ELR (cell line): ENCODE data around the gene IKZF4.
A peak's percentile ranks its signal among the peaks of the same experiment; 100 is the strongest.
"Not testable (repeated sequence)": the region's sequence is repeated elsewhere in the genome, so short reads cannot be mapped to it uniquely, and the experiment has no call there.

Source experiments
- DNase-seq: peaks from one replicate; pipeline ENCODE4 v3.0.0-alpha.2; 2015; ENCODE audit warnings: low read depth

Gene IKZF4

GRCh38 chr12:56040151-56040550 is 19.3 kb downstream of the IKZF4 start:
- DNase-seq: peak; percentile 11

DNA sequence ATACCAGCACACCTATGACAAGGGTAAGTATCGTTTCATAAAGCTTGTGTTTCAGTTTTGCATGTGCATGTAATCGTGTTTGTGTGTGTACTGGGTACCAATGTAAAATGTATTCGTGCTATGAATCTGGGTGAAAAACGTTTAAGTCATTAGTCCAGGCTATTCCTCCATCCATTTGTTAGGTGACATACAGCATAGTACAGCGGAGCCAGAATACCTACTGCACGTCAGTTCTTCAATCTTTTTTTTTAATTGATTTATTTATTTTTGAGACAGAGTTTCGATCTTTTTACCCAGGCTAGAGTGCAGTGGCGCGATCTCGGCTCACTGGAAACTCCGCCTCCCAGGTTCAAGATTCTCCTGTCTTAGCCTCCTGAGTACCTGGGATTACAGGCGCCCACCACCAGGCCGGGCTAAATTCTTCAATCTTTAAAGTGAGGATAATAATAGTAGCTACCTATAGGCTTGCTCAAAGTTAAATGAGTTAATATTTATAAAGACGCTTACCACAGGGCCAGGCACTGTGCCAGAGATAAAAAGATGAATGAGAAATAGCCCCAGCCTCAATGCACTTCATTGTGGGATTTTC is 20.2 kb downstream of the IKZF4 start:
- DNase-seq: no peak

- DNase-seq: peak; percentile 100
Observed at GRCh38 chr12:56041552-56042429, 20.9 kb downstream of the IKZF4 start, which contains the start of gene RPS26. RPS26 (plus strand) TSS chr12:56041918; CDS start chr12:56042167, 249 bp downstream.

DNA sequence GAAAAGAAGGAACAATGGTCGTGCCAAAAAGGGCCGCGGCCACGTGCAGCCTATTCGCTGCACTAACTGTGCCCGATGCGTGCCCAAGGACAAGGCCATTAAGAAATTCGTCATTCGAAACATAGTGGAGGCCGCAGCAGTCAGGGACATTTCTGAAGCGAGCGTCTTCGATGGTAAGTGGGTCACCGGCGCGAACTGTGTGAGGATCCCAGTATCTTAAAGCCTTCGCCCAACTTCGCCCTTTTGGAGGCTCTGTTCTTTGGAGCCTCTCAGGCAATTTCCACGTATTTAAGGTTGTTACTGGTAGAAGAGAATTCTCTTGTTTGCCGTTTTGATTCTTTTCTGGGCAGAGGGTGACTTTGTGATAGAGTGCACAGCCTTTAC is 21.6 kb downstream of the IKZF4 start:
- DNase-seq: peak; percentile 14

DNA sequence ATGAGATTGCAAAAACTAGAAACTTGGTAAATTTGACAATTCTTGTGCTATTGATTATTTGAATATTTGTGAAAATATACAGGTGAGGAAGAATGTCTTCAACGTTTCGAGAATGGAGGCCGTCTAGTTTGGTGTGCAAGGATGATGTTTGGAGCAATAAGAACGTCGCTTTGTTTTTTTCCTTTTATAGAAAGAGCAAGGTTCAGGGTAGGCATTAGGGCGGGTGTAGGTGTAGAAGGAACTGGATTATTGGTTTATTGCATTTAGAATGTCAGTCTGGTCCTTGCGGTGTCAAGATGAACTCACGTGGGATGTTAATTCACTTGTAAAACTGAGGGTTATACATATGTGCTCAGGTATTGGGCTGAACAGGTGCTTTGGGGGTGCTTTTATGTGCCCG is 22.0 kb downstream of the IKZF4 start:
- DNase-seq: no peak

- DNase-seq: peak; percentile 33
Observed at GRCh38 chr12:56046027-56046780, 25.4 kb downstream of the IKZF4 start.

DNA sequence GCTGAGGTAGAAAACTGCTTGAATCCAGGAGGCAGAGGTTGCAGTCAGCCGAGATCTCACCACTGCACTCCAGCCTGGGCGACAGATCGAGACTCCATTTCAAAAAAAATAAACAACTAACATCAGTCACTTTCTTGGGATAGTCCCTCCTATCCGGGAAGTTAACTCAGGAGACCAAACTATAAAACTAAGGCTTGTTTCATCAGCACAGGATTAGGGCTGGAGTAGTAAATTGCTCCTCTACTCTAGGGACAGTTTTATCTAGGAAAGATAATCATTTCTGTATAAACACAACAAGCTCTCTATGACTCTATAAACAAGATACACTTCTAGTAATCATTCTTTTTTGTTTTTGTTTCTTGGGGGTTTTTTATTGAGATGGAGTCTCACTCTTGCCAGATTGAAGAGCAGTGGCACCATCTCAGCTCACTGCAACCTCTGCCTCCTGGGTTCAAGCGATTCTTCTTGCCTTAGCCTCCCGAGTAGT is 32.6 kb downstream of the IKZF4 start:
- DNase-seq: no peak

GRCh38 chr12:56059964-56060363 is 39.1 kb downstream of the IKZF4 start:
- peak; percentile 89 for DNase-seq

DNA sequence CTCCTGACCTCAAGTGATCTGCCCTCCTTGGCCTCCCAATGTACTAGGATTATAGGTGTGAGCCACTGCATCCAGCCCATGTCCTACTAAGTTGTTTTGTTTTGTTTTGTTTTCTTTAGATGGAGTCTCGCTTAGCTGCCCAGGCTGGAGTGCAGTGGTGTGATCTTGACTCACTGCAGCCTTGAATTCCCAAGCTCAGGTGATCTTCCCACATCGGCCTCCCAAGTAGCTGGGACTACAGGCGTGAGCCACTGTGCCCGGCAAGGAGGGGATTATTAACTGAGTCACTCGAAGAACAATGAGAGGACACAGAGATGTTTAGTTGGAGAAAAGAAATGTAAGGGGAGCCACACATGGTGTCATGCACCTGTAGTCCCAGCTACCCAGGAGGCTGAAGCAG is 41.1 kb downstream of the IKZF4 start:
- DNase-seq: no peak

DNA sequence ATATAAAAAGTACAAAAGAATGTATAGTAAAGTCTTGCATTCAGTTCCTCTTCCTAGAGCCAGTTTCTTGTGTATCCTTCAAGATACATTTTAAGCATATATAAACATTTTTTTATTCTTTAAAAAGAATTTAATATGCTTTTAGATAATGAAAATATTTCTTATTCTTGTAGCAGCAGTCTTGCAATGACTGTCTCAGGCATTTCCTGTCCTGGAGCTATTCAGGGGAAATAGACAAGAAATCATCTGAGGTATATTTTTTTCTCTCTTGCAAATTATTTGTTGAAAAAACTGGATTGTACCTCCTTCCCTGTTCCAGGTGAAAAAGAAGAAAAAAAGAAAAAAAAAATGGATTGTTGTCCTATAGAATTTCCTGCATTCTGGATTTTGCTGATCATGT is 42.2 kb downstream of the IKZF4 start:
- DNase-seq: peak; percentile 40

DNA sequence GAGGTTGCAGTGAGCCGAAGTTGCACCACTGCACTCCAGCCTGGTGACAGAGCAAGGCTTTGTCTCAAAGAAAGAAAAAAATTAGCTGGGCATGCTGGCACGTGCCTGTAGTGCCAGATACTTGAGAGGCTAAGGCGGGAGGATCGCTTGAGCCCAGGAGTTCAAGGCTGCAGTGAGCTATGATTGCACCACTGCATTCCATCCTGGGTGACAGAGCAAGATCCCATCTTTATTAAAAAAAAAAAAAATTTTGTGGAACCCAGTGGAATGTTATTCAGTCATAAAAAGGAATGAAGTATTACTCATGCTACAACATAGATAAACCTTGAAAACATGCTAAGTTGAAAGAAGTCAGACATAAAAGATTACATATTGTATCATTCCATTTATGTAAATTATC is 50.8 kb downstream of the IKZF4 start:
- DNase-seq: peak; percentile 75

DNA sequence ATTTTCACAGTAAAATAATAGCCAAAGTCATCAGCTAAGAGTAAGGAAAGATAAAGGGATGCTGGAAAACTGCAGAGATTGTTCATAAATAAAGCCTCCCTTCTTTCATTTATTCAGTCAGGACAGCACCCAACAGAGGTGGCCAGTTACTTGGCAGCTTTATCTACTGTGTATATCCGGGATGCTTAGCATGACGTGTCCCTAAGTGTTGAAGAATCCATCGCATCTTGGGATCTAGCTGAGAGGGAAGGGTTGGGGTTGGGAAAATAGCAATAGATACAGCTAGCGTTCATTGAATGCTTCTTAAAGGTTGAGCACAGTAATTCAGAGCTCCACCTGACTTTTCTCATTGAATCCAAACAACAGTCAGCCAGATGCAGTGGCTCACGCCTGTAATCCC is 53.6 kb downstream of the IKZF4 start:
- DNase-seq: no peak

GRCh38 chr12:56077966-56078365 is 57.1 kb downstream of the IKZF4 start:
- not testable (repeated sequence) for DNase-seq

- DNase-seq: no peak
Observed at GRCh38 chr12:56078427-56078826, 57.6 kb downstream of the IKZF4 start.

- DNase-seq: peak; percentile 90
Observed at GRCh38 chr12:56078931-56079722, 58.3 kb downstream of the IKZF4 start.

GRCh38 chr12:56079723-56080555 is 59.1 kb downstream of the IKZF4 start, which contains the start of gene ERBB3:
ERBB3 (plus strand) TSS chr12:56080165; CDS start chr12:56080301, 136 bp downstream.
- peak; percentile 91 for DNase-seq

DNA sequence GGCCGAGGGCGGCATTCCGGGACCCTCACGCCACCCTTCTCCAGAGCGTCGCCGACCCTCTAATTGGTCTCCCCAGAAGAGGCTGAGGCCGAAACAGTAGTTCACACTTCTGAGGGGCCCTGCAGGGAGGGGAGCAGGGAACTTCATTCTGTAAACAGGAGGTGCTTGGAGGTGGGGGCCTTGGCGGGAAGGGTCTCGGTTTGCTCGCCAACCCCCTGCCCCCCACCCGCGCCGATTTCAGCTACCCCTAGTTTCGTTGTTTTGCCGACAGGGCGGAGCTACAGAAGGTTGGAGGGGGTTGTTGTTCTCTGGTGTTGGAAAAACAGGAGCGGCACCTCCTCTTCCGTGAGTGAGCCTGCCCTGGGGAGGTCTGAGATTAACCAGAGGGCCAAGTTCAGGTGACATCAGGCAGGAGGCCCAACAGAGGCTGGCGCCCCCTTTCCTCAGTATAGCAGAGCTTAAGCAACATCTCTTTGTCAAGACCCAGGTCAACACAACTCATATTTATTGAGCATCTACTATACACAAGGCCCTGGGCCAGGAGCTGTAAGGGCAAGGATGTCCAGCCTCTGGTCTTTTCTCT is 59.8 kb downstream of the IKZF4 start:
- no peak for DNase-seq

GRCh38 chr12:56081393-56082347 is 60.8 kb downstream of the IKZF4 start:
- DNase-seq: no peak

DNA sequence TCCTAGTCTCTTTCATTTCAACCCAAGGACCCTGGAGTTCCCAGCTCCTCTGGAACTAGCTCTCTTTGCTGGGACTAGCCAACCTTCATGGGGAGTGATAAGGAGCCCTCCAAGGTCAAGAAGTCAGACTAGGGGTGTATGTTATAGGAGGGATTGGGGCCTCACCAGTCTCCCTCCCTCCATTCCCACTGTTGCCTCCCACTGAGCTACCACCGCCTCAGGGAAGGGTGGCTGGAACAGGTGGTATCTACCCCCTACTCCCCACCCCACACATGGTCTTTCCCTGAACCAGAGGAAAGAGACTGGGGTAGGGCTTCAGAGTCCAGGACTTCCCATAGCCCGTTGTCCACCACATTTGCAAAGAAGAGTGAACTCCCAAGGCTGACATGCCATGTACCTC is 61.5 kb downstream of the IKZF4 start:
- no peak for DNase-seq
